Stimulated activated CD8-positive, alpha-beta memory T cell treated with anti-CD3 and anti-CD28 coated beads, Interleukin-4, amount 100 ng/mL, for 48 hours (primary cell): ENCODE results near the gene NOP58.
"Not testable (repeated sequence)": the region's sequence is repeated elsewhere in the genome, so short reads cannot be mapped to it uniquely, and the experiment has no call there.

Experiments used
- DNase-seq: peaks from one replicate; pipeline ENCODE4 v3.0.0-alpha.2; 2020

The NOP58 gene

DNA sequence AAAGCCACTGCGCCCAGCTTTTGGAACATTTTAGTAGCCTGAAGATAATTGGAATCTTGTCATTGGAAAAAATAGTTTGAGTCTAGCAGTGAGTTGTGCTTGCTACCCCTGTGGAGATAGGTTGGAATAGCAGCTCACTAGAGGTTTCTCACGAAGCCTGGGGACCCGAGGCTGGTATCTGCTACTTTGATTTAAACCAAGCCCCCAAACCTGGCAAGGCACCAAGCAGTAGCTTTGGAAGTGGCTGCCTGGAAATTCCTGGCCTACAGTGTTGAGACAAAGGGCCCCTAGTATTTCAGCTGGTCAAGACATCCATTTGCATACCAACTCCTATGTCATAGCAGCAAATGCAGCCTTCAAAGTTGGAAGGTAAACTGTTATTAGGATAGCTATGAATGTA, 42.1 kb downstream of the NOP58 start:
- no peak for DNase-seq

DNA sequence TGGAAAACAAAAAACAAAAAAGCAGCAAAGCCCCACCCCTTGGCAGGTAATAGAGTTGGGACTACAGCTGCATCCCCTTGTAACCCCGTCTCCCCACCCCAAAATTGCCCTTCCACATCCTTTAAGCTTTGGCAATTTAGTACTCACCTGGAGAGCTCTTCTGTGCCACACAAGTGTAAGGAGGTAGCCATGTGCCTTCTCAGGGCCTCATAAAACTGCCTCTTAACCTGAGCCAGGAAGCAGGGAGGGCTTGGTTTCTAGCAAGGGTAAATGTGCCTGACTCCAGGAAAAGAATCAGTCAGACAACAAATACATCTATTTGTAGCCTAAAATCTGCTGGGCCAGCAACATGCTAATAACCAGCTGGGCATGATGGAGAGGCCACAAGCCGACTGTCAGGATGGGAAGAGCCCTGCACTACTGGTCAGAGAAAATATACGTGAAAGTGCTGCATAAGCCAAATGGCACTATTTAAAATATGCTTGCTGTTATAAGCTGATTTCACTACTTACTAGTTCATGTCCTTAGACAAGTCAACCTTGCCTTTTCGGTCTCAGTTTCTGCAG, 46.3 kb downstream of the NOP58 start:
- no peak for DNase-seq

DNA sequence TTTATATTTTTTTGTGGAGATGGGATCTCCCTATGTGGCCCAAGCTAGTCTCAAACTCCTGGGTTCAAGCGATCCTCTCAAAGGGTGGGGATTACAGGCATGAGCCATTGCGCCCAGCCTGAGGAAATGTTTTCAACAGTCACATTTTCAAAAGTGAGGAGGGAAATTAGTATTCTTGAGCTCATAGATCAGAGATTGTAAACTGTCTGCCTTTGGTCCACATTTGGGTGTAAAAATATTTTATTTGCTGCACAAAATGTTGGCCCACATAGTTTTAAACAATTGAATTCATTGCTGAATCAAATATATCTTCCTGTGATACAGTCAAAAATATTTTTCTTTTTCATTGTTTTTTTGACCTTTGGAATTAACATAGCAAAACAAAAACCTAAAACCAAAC, 48.6 kb downstream of the NOP58 start:
- DNase-seq = no peak

DNA sequence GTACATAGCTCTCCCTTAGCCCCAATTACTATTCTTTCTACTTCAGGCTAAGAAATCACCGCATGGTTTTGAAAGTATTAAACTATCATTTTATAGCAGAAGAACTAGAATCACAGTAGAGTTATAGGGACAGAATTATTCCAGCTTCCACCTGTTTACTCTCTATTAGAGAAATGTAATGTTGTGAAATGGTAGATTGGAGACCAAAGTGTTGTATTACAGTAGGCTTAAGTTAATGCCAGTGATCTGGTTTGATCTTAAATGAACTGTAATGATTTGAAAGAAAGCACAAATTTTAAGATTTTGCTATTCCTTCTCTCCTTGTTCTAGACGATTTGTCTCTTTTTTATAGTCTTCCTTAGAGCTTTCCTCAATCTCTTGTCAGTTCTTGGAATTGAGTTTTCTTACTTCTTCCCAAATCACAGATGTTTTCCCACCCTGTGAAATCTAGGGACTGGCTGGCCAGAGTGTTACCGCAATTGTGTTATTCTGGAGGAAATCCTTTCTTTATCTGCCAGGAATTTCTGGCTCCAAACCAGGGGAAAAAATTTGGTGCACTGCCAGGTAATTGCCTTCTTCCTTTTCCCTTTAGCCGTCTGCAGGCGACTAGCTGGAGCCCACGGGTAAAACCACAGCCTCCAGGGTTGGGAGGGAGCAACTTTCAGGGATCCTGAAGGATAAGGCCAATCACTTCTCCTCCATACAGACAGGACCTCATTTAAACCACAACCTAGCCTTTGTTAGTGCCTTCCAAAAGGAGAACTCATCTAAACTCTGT, 51.7 kb downstream of the NOP58 start:
- no peak for DNase-seq

DNA sequence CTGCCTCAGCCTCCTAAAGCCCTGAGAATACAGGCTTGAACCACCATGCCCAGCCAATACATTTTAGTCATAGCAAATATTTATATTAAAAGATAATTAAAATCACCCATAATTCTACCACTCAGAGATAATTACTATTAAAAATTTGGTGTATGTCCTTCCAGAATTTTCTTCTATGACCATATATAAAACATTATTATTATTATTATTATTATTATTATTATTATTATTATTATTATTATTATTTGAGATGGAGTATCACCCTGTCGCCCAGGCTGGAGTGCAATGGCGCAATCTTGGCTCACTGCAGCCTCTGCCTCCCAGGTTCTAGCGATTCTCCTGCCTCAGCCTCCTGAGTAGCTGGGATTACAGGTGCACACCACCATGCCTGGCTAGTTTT, 54.8 kb downstream of the NOP58 start:
- not testable (repeated sequence) for DNase-seq

DNA sequence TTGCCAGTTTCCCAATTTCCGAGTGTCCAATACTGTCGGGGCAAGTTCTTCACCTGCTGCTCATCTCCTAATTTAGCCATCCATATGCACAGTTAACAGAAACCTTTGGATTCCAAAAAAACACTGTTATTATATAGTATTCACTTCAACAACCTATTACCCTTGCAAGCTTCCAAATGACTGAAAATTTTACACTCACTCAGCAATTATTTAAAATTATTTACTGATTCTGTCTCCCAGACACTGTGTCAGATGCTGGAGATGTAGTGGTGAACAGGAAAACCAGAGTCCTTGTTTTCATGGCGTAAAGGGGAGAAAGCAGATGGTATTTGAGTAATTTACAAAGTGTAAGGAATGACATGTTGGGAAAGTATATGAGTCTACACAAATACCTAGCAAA, 56.9 kb downstream of the NOP58 start:
- DNase-seq = no peak

DNA sequence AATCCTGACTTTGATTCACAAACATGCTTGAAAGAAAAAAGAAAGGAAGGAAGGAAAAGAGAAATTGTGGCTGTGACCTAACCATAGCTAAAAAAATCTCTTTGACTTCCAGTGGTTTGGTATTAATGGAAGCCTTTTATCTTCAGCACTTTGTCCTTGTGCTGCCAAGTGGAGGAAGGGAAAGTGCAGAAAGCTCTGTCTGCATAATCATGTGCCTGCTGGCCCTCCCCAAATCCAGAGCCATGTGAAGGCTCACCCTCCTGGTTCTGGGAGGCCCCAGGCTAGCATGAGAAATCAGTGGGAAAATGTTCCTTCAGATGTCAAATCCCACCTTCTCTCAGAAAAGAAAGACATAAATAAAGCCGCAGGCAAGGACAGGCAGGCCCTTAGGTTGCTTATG, 62.3 kb downstream of the NOP58 start:
- no peak for DNase-seq

DNA sequence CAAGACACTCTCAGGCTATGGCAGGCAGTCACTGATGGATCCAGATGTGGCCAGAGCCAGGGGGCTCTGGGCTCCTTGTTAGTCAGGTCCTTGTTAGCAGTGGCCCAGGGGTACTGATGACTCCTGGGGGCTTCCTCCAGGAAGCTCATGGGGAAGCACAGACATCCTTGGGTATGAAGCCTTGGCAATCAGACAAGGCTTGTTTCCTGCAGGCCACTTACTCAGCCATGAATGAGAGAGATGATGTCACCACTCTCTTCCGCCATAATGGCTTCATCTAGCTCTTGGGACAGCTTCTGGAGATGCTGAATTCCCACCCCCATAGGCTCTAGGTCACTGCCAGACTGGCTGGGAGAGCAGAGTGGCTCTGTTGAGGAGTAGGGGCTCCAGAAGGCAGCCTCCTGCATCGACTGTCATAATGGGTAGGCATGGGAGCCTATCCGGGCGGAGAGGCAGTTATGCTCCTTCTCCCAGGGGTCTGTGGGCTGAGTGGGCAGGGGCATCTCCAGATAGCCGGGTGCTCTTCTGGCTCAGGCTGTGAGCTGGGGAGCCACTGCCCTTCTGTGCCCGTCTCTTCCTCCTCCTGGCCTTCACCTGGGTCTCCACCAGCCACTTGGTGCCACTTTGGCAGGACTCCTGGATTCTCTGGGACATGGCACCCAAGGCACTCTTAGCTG, 70.4 kb downstream of the NOP58 start:
- DNase-seq = no peak

DNA sequence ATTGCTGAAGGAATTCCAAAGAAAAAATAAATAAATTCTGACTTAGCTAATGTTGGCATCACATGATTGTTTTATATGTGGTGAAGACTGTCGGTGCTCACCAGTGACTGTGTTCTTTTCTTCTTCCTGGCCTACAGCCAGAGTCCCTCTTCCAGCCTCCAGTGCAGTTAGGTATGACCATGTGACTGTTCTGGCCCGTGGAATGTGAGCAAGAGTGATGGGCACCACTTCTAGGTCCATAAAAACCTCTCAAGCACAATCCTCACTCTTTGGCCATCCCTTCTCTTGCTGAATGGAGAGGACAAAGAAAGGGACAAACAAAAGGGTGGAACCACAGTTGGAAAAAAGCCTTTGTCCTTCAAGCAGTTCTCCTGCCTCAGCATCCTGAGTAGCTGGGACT, 71.6 kb downstream of the NOP58 start:
- DNase-seq = no peak

DNA sequence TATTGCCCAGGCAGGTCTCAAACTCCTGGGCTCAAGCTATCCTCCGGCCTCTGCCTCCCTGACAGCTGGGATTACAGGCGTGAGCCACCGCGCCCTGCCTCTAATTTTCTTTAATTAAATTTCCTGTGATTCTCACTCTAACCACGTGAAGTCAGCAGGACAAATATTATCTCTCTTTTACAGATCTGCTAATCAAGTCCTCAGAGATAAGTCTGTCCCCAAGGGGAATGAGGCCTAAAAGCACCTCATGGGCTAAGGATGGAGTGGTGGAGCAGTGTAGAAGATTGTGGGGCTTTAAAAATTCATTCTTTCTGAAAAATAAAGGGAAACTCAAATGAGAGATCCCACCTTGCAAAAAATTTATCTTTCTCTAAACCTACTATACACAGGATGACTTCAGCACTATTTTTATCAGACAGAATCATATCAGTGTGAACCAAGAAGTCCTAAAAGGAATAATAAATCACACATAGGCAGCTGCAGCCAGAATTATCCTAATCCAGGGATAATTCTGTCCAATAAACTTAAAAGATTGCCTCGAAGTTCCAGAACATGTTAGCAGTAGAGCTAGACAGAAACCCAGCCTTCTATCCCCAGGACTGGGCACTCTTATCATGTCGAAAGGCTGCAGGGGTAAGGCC, 72.3 kb downstream of the NOP58 start:
- no peak for DNase-seq

DNA sequence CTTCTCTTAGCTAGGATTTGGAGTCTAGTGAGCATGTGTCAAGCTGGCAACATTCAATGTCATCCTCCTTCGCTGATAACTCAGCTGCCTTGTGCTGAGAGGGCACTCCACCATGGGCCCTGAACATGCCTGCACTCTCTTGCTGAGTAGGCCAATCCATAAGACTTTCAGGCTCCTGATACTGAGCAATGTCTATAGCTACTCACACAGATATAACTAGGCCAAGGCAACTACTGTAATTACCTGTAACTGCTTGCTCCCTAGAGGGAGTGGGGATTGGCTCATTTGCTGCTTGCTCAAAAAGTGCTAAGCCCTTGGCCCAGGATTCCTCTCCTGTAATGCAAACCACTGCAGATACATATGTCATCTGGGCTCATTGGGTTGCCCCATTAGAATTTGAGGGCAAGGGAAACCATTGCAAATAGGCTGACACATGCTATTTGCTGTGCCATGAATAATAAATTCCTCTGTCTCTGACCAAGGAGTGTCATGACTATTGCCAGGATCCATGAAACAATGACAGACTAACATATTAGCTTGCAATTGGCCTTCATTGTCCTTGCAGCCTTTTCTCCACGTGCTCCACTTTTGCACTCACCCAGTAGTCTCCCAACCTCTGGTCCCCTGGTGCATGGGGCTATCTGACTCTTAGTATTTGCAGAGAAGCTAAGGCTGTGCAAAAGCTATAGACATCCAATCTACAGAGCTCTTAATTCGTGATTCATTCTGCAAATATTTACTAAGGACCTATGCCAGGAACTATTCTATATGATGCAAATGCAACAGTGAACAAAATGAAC, 73.7 kb downstream of the NOP58 start:
- no peak for DNase-seq

DNA sequence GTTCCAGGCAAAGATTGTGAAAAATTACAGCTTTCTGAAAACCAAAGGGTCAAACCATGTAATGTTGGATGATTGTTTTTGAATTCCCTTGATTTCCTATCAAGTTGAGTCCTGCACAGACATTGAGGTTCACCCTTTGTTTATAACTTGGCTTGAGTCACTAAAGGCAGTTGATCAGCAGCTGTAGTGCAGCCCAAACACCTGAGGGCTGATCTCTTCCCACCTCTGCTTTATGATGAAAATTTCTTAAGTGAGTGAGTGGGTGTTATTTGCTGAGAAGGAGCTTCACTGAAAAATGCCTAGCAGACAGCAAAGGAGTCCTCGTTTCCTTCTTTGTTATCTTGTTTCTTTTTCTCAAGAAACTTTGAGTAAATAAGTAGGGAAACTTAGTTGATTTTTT, 78.6 kb downstream of the NOP58 start:
- DNase-seq = no peak

DNA sequence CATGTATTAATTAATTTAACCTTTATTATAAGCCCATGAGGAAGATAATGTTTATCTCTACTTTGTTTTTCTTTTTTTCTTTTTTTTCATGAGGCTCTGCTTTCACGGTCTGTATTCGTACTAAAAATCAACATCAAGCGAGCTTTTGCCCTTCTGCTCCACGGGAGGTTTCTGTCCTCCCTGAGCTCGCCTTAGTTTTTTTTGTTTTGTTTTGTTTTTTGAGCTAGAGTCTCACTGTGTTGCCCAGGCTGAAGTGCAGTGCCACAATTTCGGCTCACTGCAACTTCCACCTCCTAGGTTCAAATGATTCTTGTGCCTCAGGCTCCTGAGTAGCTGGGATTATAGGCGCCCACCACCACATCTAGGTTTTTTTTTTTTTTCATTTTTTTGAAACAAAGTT, 80.6 kb downstream of the NOP58 start:
- DNase-seq = no peak
